Endothelial cell of umbilical vein (primary cell): ENCODE data around the gene BRINP2. TPM values are rescaled to one million over a fixed set of nuclear protein-coding genes. Genes with fewer than 3 reads are reported as not detected.

Source experiments
- BruUV-seq: library from RNA; stranded (reverse); fragments of 400-500 nt; replicated peaks from 2 replicates; lab custom pipeline; 2021; lab: Mats Ljungman, UMichigan
- CTCF ChIA-PET: fragments of 300-600, 350-600 bp; sonication (Branson Sonifier 250); formaldehyde crosslinking; loops from one replicate; lab custom pipeline; 2021; ENCODE audit warnings: antibody characterized with exemption, inconsistent platforms; lab: Charles Lee
- POLR2A ChIA-PET: fragments of 300-600, 350-600 bp; sonication (Branson Sonifier 250); formaldehyde crosslinking; loops from one replicate; lab custom pipeline; 2021; ENCODE audit warnings: antibody characterized with exemption, inconsistent platforms; lab: Charles Lee
- DNase-seq: peaks from one replicate; pipeline ENCODE4 v3.0.0-alpha.2; 2011; ENCODE audit warnings: low read depth, low spot score
- FAIRE-seq: peaks from 2 replicates; lab custom pipeline; 2011; peaks lifted over from hg19 to GRCh38; lab: Jason Lieb, UNC
- H2AFZ ChIP-seq: 2 replicates; pipeline ENCODE4 v1.6.0; 2012; ENCODE audit warnings: low read depth, low read length, control low read depth, inconsistent platforms
- H3K27ac ChIP-seq: 2 replicates; pipeline ENCODE4 v1.5.1; 2011; ENCODE audit warnings: low read depth, mild to moderate bottlenecking, control low read depth, low read length, moderate library complexity; ENCODE audit not compliant: insufficient read depth
- H3K27me3 ChIP-seq, 2 experiments: 2 replicates each; pipeline versions ENCODE4 v1.6.0 to v1.6.1; 2011; ENCODE audit warnings: low read length in 2 of 2, mixed read lengths in 1 of 2; ENCODE audit not compliant: control insufficient read depth in 2 of 2, insufficient read depth in 2 of 2
- H3K36me3 ChIP-seq, 2 experiments: 2 replicates in 1 of 2; 3 replicates in 1 of 2; pipeline ENCODE4 v1.5.1; 2011; ENCODE audit warnings: low read length in 2 of 2, mild to moderate bottlenecking in 1 of 2, moderate library complexity in 1 of 2; ENCODE audit not compliant: control insufficient read depth in 2 of 2, insufficient read depth in 2 of 2; ENCODE audit errors: extremely low read depth in 1 of 2
- H3K4me1 ChIP-seq: 3 replicates; pipeline ENCODE4 v1.5.1; 2011; ENCODE audit warnings: mild to moderate bottlenecking, low read length; ENCODE audit not compliant: control insufficient read depth, insufficient read depth; ENCODE audit errors: extremely low read depth
- H3K4me2 ChIP-seq: 2 replicates; pipeline ENCODE4 v1.6.1; 2011; ENCODE audit warnings: low read length, control low read depth, mixed read lengths; ENCODE audit not compliant: insufficient read depth
- H3K4me3 ChIP-seq, 3 experiments: fragments of 200-600 bp in 1 of 3; sonication (generic), shearing (Covaris generic) in 1 of 3; replicated peaks in 1 of 3; 2 replicates each; pipeline ENCODE4 v1.5.1; 2011 to 2016; ENCODE audit warnings: control low read depth in 3 of 3, low read length in 3 of 3, mild to moderate bottlenecking in 2 of 3, inconsistent platforms in 1 of 3, low read depth in 1 of 3, moderate library complexity in 1 of 3; ENCODE audit not compliant: insufficient read depth in 1 of 3
- H3K79me2 ChIP-seq: 2 replicates; pipeline ENCODE4 v1.6.0; 2012; ENCODE audit warnings: low read length, inconsistent platforms; ENCODE audit not compliant: control insufficient read depth, insufficient read depth
- H3K9ac ChIP-seq: replicated peaks from 2 replicates; pipeline ENCODE3; 2011; ENCODE audit warnings: low read length, control low read depth; ENCODE audit not compliant: insufficient read depth; ENCODE audit errors: extremely low read depth
- H3K9me1 ChIP-seq: replicated peaks from 3 replicates; pipeline ENCODE4 v1.6.0; 2011; ENCODE audit warnings: mild to moderate bottlenecking, low read length; ENCODE audit not compliant: control insufficient read depth, insufficient read depth; ENCODE audit errors: extremely low read depth
- H3K9me3 ChIP-seq: replicated peaks from 2 replicates; pipeline ENCODE4 v1.5.1; 2012; ENCODE audit warnings: low read length, inconsistent platforms; ENCODE audit not compliant: control insufficient read depth, insufficient read depth
- H4K20me1 ChIP-seq: replicated peaks from 2 replicates; pipeline ENCODE3; 2011; ENCODE audit warnings: mild to moderate bottlenecking, low read length; ENCODE audit not compliant: control insufficient read depth, insufficient read depth; ENCODE audit errors: extremely low read depth
- CTCF ChIP-seq, 2 donors: IDR thresholded peaks; 1 replicate in 1 of 2; 2 replicates in 1 of 2; pipeline ENCODE4 v1.5.1; 2011; ENCODE audit warnings: low read length in 2 of 2, mild to moderate bottlenecking in 2 of 2, moderate library complexity in 2 of 2, control low read depth in 1 of 2, inconsistent platforms in 1 of 2, low read depth in 1 of 2; ENCODE audit not compliant: insufficient read depth in 1 of 2; ENCODE audit errors: extremely low read depth in 1 of 2
- EZH2 ChIP-seq: IDR thresholded peaks from 2 replicates; pipeline ENCODE4 v1.6.1; 2012; ENCODE audit warnings: borderline replicate concordance, low read depth, mild to moderate bottlenecking, moderate library complexity, low read length, inconsistent platforms; ENCODE audit not compliant: severe bottlenecking
- FOS ChIP-seq: IDR thresholded peaks from 2 replicates; pipeline ENCODE4 v1.6.1; 2011; ENCODE audit warnings: mild to moderate bottlenecking, low read length, moderate library complexity, borderline replicate concordance; ENCODE audit not compliant: insufficient read depth
- GATA2 ChIP-seq: IDR thresholded peaks from 2 replicates; pipeline ENCODE4 v1.7.0; 2011; ENCODE audit warnings: low read depth, mild to moderate bottlenecking, moderate library complexity, mixed read lengths, low read length; ENCODE audit not compliant: insufficient read length, insufficient read depth
- JUN ChIP-seq: IDR thresholded peaks from 2 replicates; pipeline ENCODE4 v1.6.1; 2011; ENCODE audit warnings: borderline replicate concordance, low read depth; ENCODE audit not compliant: insufficient read length, insufficient read depth
- MAX ChIP-seq: IDR thresholded peaks from 2 replicates; pipeline ENCODE4 v1.6.1; 2011; ENCODE audit not compliant: insufficient read depth, insufficient read length
- MYC ChIP-seq: IDR thresholded peaks from one replicate; pipeline ENCODE4 v1.6.1; 2011; ENCODE audit warnings: mild to moderate bottlenecking, low read depth, low read length
- POLR2A ChIP-seq: IDR thresholded peaks from 2 replicates; pipeline ENCODE4 v1.6.1; 2012; ENCODE audit warnings: low read depth, mild to moderate bottlenecking, control low read depth, low read length
- POLR2AphosphoS5 ChIP-seq: IDR thresholded peaks from 2 replicates; pipeline ENCODE4 v1.6.1; 2012; ENCODE audit warnings: low read depth, mild to moderate bottlenecking, control low read depth, low read length, moderate library complexity; ENCODE audit not compliant: insufficient read depth
- dilution Hi-C: fragments of 300-500 bp; cut with MboI; formaldehyde crosslinking; loops from one replicate; pipeline ENCODE4 v1.15.0; 2019; ENCODE audit warnings: low sequenced_read_pairs; ENCODE audit not compliant: extremely low pct_ligation_motif_present
- intact Hi-C: fragments of 100-400 bp; cut with micrococcal nuclease; formaldehyde crosslinking; loops from one replicate; pipeline ENCODE4 v1.10.0; 2022
- polyA plus RNA-seq, 4 experiments: library from polyadenylated mRNA; depleted of rRNA in 3 of 4; stranded (reverse) in 3 of 4; unstranded in 1 of 4; fragments of >200 nt; gene quantifications; 2 replicates each; pipeline versions ENCODE4 v1.2.1 to v1.2.3, GENCODE V29; 2011 to 2012; ENCODE audit warnings: missing spikeins in 1 of 4
- total RNA-seq: library from RNA; stranded (reverse); gene quantifications from 2 replicates; pipeline ENCODE4 v1.2.3, GENCODE V29; 2021

BRINP2 gene
- total and polyA plus RNA-seq, 2 donors (not counting 3 experiments of a cell fraction or from before 2014, with no cell fraction given) = not detected

GRCh38 chr1:177200290-177200689 lies 29.5 kb downstream of the BRINP2 start:
- CTCF ChIA-PET = no interaction called here
- H3K4me2 ChIP-seq = no peak overlapping the region
- H3K9ac ChIP-seq = no peak overlapping the region

More at GRCh38 chr1:177200290-177200689, 29.5 kb downstream of the BRINP2 start:
- H3K79me2 ChIP-seq = no peaks in the 10 kb centered on the region
- no peaks in the 10 kb centered on the region for H3K4me1 ChIP-seq
- H2AFZ ChIP-seq = no peak overlapping the region
- no TSS peak for BruUV-seq
- no peak for FAIRE-seq
- H3K9me3 ChIP-seq = no peaks in the 10 kb centered on the region
- no peak for DNase-seq
- no peaks in the 10 kb centered on the region for H3K27me3 ChIP-seq
- H3K4me3 ChIP-seq = no peak overlapping the region
- H4K20me1 ChIP-seq = no peaks in the 10 kb centered on the region
- intact Hi-C loops = no loop called here
- H3K9me1 ChIP-seq = no peaks in the 10 kb centered on the region
- POLR2A ChIA-PET = no interaction called here
- dilution Hi-C loops = no loop called here
- no peak overlapping the region for H3K27ac ChIP-seq
- H3K36me3 ChIP-seq = no peaks in the 10 kb centered on the region
- TF ChIP-seq GATA2 = no peak
- TF ChIP-seq JUN = no peak
- TF ChIP-seq FOS = no peak
- no peak for TF ChIP-seq EZH2
- TF ChIP-seq MAX = no peak
- no peak for TF ChIP-seq POLR2A
- no peak for TF ChIP-seq MYC
- no peak for TF ChIP-seq CTCF (IDR thresholded peaks at IDR 0.05; ENCODE audit: extremely low read depth in 1 of 2, insufficient read depth in 1 of 2, low read depth in 1 of 2, low read length in 2 of 2)
- TF ChIP-seq POLR2AphosphoS5 = no peak
